Psoas muscle (tissue), 8 donors: ENCODE data around the gene OR10K2. TPM values are rescaled to one million over a fixed set of nuclear protein-coding genes. Genes with fewer than 3 reads are reported as not detected.

Experiments used
- ATAC-seq, 4 donors: fragments of 200-7000 bp; cut with Tn5 transposase; one replicate each; pipeline ENCODE4 v1.9.1; 2020; ENCODE audit warnings: moderate library complexity in 3 of 4, mild to moderate bottlenecking in 2 of 4
- DNase-seq, 2 donors: peaks; one replicate each; pipeline ENCODE4 v3.0.0-alpha.2; 2020
- H3K27ac ChIP-seq: fragments of 200-600 bp; one replicate; pipeline ENCODE4 v1.8.0; 2022
- H3K27me3 ChIP-seq, 3 donors: fragments of 200-600 bp in 1 of 3; one replicate each; pipeline versions ENCODE4 v1.6.1 to v1.8.0; 2013 to 2022; ENCODE audit warnings: low read length in 2 of 3, mild to moderate bottlenecking in 2 of 3, moderate library complexity in 1 of 3; ENCODE audit not compliant: insufficient read depth in 3 of 3
- H3K36me3 ChIP-seq, 2 donors: fragments of 200-600 bp in 1 of 2; one replicate each; pipeline versions ENCODE4 v1.6.1 to v1.8.0; 2013 to 2022; ENCODE audit warnings: low read depth in 1 of 2, mild to moderate bottlenecking in 1 of 2, moderate library complexity in 1 of 2; ENCODE audit not compliant: insufficient read depth in 1 of 2
- H3K4me1 ChIP-seq: fragments of 200-600 bp; one replicate; pipeline ENCODE4 v1.8.0; 2022
- H3K4me3 ChIP-seq: fragments of 200-600 bp; one replicate; pipeline ENCODE4 v1.8.0; 2022; ENCODE audit warnings: mild to moderate bottlenecking
- H3K9me3 ChIP-seq: fragments of 200-600 bp; one replicate; pipeline ENCODE4 v1.8.0; 2022
- CTCF ChIP-seq: fragments of 200-600 bp; IDR thresholded peaks from one replicate; pipeline ENCODE4 v1.8.0; 2022; ENCODE audit warnings: antibody characterized with exemption
- WGBS, 3 donors: extraction: QIAGEN DNeasy Blood & Tissue Kit; methylation state at CpG; one replicate each; pipeline versions ENCODE4 v1.1.6 to v1.1.7; 2013; 5-methylcytosine and 5-hydroxymethylcytosine counted together
- intact Hi-C, 2 donors: fragments of 100-400 bp; cut with DNase I; formaldehyde crosslinking; loops; one replicate each; pipeline versions ENCODE4 v1.11.0 to v1.14.2; 2022
- polyA plus RNA-seq, 3 donors: library from polyadenylated mRNA; stranded (reverse); fragments of 200-250 nt; gene quantifications; one replicate each; pipeline ENCODE4 v1.2.3, GENCODE V29; 2013
- total RNA-seq, 4 donors: library from RNA; stranded (reverse); fragmentation: NEBNext Ultra II Directional in 2 of 4; extraction: Animal tissue kit (Norgen Biotek cat#: 25700) in 2 of 4; gene quantifications; one replicate each; pipeline versions ENCODE4 v1.2.1 to v1.2.4, GENCODE V29; 2021 to 2023
- donor health status: healthy with polysubstance abuse.
- donor health status: DM: no; HTN: no; CAD: no; lungs with moderate emphysema.
- donor health status: Bipolar disorder and iron deficiency.
- donor health status: healthy.
- donor health status: DM: yes; HTN: yes; CAD: no.
- donor health status: DM: no; HTN: no; CAD: no.
- donor health status: DM: no; HTN: no; CAD: no.
- donor health status: DM: yes; HTN: yes; CAD: no.

OR10K2 gene
- total and polyA plus RNA-seq, 7 donors = not detected

- intact Hi-C loops = no loop called here
- Histone ChIP-seq H3K4me3 (no peak overlapping the region), H3K27ac (no peak overlapping the region), H3K4me1 (no peaks in the 10 kb centered on the region), H3K9me3 (no peaks in the 10 kb centered on the region), H3K27me3 (no peaks in the 10 kb centered on the region), H3K36me3 (no peaks in the 10 kb centered on the region)
- ATAC-seq = no peak
- DNase-seq = no peak
- TF ChIP-seq CTCF = no peak
Observed at GRCh38 chr1:158422212-158422611, 3.8 kb downstream of the OR10K2 start.

- Histone ChIP-seq H3K36me3 (no peaks in the 10 kb centered on the region), H3K9me3 (no peaks in the 10 kb centered on the region), H3K4me3 (no peak overlapping the region), H3K27me3 (no peaks in the 10 kb centered on the region), H3K27ac (no peak overlapping the region), H3K4me1 (no peaks in the 10 kb centered on the region)
- TF ChIP-seq CTCF = no peak
- intact Hi-C loops = no loop called here
- DNase-seq (no peak), ATAC-seq (no peak)
Observed at GRCh38 chr1:158417586-158417985, 8.5 kb downstream of the OR10K2 start.

- no peak for TF ChIP-seq CTCF
- no peak overlapping the region for H3K27ac ChIP-seq
- no peak for DNase-seq
- intact Hi-C loops = no loop called here
- H3K27me3 ChIP-seq = no peaks in the 10 kb centered on the region
- H3K4me3 ChIP-seq = no peak overlapping the region
- no peaks in the 10 kb centered on the region for H3K4me1 ChIP-seq
- H3K36me3 ChIP-seq = no peaks in the 10 kb centered on the region
- 72 to 78% (median 76%) methylated on average over 4 of the region's 4 CpGs for WGBS, 3 donors
- ATAC-seq = no peak
- H3K9me3 ChIP-seq = no peaks in the 10 kb centered on the region
Observed at GRCh38 chr1:158414651-158415345, 11.2 kb downstream of the OR10K2 start.

GRCh38 chr1:158407092-158407491 lies 18.9 kb downstream of the OR10K2 start:
- intact Hi-C loops = no loop called here
- ATAC-seq = no peak
- Histone ChIP-seq H3K9me3 (no peaks in the 10 kb centered on the region), H3K4me1 (no peaks in the 10 kb centered on the region), H3K27ac (no peak overlapping the region), H3K4me3 (no peak overlapping the region), H3K36me3 (no peaks in the 10 kb centered on the region), H3K27me3 (no peaks in the 10 kb centered on the region)
- TF ChIP-seq CTCF = no peak
- no peak for DNase-seq
- WGBS, 3 donors = 76 to 89% (median 85%) methylated on average over 5 of the region's 5 CpGs

GRCh38 chr1:158400871-158401270 lies 25.2 kb downstream of the OR10K2 start:
- WGBS, 3 donors = 85 to 93% (median 86%) methylated on average over 3 of the region's 3 CpGs
- no peak for ATAC-seq

More at GRCh38 chr1:158400871-158401270, 25.2 kb downstream of the OR10K2 start:
- intact Hi-C loops = no loop called here
- Histone ChIP-seq H3K4me3 (no peak overlapping the region), H3K9me3 (no peaks in the 10 kb centered on the region), H3K27me3 (no peaks in the 10 kb centered on the region), H3K4me1 (no peaks in the 10 kb centered on the region), H3K27ac (no peak overlapping the region), H3K36me3 (no peaks in the 10 kb centered on the region)
- no peak for DNase-seq
- no peak for TF ChIP-seq CTCF
